Endothelial cell of umbilical vein (primary cell): ENCODE measurements around the gene RGS11. TPM values are rescaled to one million over a fixed set of nuclear protein-coding genes. Genes with fewer than 3 reads are reported as not detected.

ENCODE experiments used
- BruUV-seq: library from RNA; stranded (reverse); fragments of 400-500 nt; replicated peaks from 2 replicates; lab custom pipeline; 2021; lab: Mats Ljungman, UMichigan
- CTCF ChIA-PET: fragments of 300-600, 350-600 bp; sonication (Branson Sonifier 250); formaldehyde crosslinking; loops from one replicate; lab custom pipeline; 2021; ENCODE audit warnings: antibody characterized with exemption, inconsistent platforms; lab: Charles Lee
- POLR2A ChIA-PET: fragments of 300-600, 350-600 bp; sonication (Branson Sonifier 250); formaldehyde crosslinking; loops from one replicate; lab custom pipeline; 2021; ENCODE audit warnings: antibody characterized with exemption, inconsistent platforms; lab: Charles Lee
- DNase-seq: peaks from one replicate; pipeline ENCODE4 v3.0.0-alpha.2; 2011; ENCODE audit warnings: low read depth, low spot score
- FAIRE-seq: peaks from 2 replicates; lab custom pipeline; 2011; peaks lifted over from hg19 to GRCh38; lab: Jason Lieb, UNC
- H2AFZ ChIP-seq: 2 replicates; pipeline ENCODE4 v1.6.0; 2012; ENCODE audit warnings: low read depth, low read length, control low read depth, inconsistent platforms
- H3K27ac ChIP-seq: 2 replicates; pipeline ENCODE4 v1.5.1; 2011; ENCODE audit warnings: low read depth, mild to moderate bottlenecking, control low read depth, low read length, moderate library complexity; ENCODE audit not compliant: insufficient read depth
- H3K27me3 ChIP-seq, 2 experiments: 2 replicates each; pipeline versions ENCODE4 v1.6.0 to v1.6.1; 2011; ENCODE audit warnings: low read length in 2 of 2, mixed read lengths in 1 of 2; ENCODE audit not compliant: control insufficient read depth in 2 of 2, insufficient read depth in 2 of 2
- H3K36me3 ChIP-seq, 2 experiments: 2 replicates in 1 of 2; 3 replicates in 1 of 2; pipeline ENCODE4 v1.5.1; 2011; ENCODE audit warnings: low read length in 2 of 2, mild to moderate bottlenecking in 1 of 2, moderate library complexity in 1 of 2; ENCODE audit not compliant: control insufficient read depth in 2 of 2, insufficient read depth in 2 of 2; ENCODE audit errors: extremely low read depth in 1 of 2
- H3K4me1 ChIP-seq: 3 replicates; pipeline ENCODE4 v1.5.1; 2011; ENCODE audit warnings: mild to moderate bottlenecking, low read length; ENCODE audit not compliant: control insufficient read depth, insufficient read depth; ENCODE audit errors: extremely low read depth
- H3K4me2 ChIP-seq: 2 replicates; pipeline ENCODE4 v1.6.1; 2011; ENCODE audit warnings: low read length, control low read depth, mixed read lengths; ENCODE audit not compliant: insufficient read depth
- H3K4me3 ChIP-seq, 3 experiments: fragments of 200-600 bp in 1 of 3; sonication (generic), shearing (Covaris generic) in 1 of 3; replicated peaks in 1 of 3; 2 replicates each; pipeline ENCODE4 v1.5.1; 2011 to 2016; ENCODE audit warnings: control low read depth in 3 of 3, low read length in 3 of 3, mild to moderate bottlenecking in 2 of 3, inconsistent platforms in 1 of 3, low read depth in 1 of 3, moderate library complexity in 1 of 3; ENCODE audit not compliant: insufficient read depth in 1 of 3
- H3K79me2 ChIP-seq: 2 replicates; pipeline ENCODE4 v1.6.0; 2012; ENCODE audit warnings: low read length, inconsistent platforms; ENCODE audit not compliant: control insufficient read depth, insufficient read depth
- H3K9ac ChIP-seq: replicated peaks from 2 replicates; pipeline ENCODE3; 2011; ENCODE audit warnings: low read length, control low read depth; ENCODE audit not compliant: insufficient read depth; ENCODE audit errors: extremely low read depth
- H3K9me1 ChIP-seq: replicated peaks from 3 replicates; pipeline ENCODE4 v1.6.0; 2011; ENCODE audit warnings: mild to moderate bottlenecking, low read length; ENCODE audit not compliant: control insufficient read depth, insufficient read depth; ENCODE audit errors: extremely low read depth
- H3K9me3 ChIP-seq: replicated peaks from 2 replicates; pipeline ENCODE4 v1.5.1; 2012; ENCODE audit warnings: low read length, inconsistent platforms; ENCODE audit not compliant: control insufficient read depth, insufficient read depth
- H4K20me1 ChIP-seq: replicated peaks from 2 replicates; pipeline ENCODE3; 2011; ENCODE audit warnings: mild to moderate bottlenecking, low read length; ENCODE audit not compliant: control insufficient read depth, insufficient read depth; ENCODE audit errors: extremely low read depth
- CTCF ChIP-seq, 2 donors: IDR thresholded peaks; 1 replicate in 1 of 2; 2 replicates in 1 of 2; pipeline ENCODE4 v1.5.1; 2011; ENCODE audit warnings: low read length in 2 of 2, mild to moderate bottlenecking in 2 of 2, moderate library complexity in 2 of 2, control low read depth in 1 of 2, inconsistent platforms in 1 of 2, low read depth in 1 of 2; ENCODE audit not compliant: insufficient read depth in 1 of 2; ENCODE audit errors: extremely low read depth in 1 of 2
- EZH2 ChIP-seq: IDR thresholded peaks from 2 replicates; pipeline ENCODE4 v1.6.1; 2012; ENCODE audit warnings: borderline replicate concordance, low read depth, mild to moderate bottlenecking, moderate library complexity, low read length, inconsistent platforms; ENCODE audit not compliant: severe bottlenecking
- FOS ChIP-seq: IDR thresholded peaks from 2 replicates; pipeline ENCODE4 v1.6.1; 2011; ENCODE audit warnings: mild to moderate bottlenecking, low read length, moderate library complexity, borderline replicate concordance; ENCODE audit not compliant: insufficient read depth
- GATA2 ChIP-seq: IDR thresholded peaks from 2 replicates; pipeline ENCODE4 v1.7.0; 2011; ENCODE audit warnings: low read depth, mild to moderate bottlenecking, moderate library complexity, mixed read lengths, low read length; ENCODE audit not compliant: insufficient read length, insufficient read depth
- JUN ChIP-seq: IDR thresholded peaks from 2 replicates; pipeline ENCODE4 v1.6.1; 2011; ENCODE audit warnings: borderline replicate concordance, low read depth; ENCODE audit not compliant: insufficient read length, insufficient read depth
- MYC ChIP-seq: IDR thresholded peaks from one replicate; pipeline ENCODE4 v1.6.1; 2011; ENCODE audit warnings: mild to moderate bottlenecking, low read depth, low read length
- POLR2A ChIP-seq: IDR thresholded peaks from 2 replicates; pipeline ENCODE4 v1.6.1; 2012; ENCODE audit warnings: low read depth, mild to moderate bottlenecking, control low read depth, low read length
- POLR2AphosphoS5 ChIP-seq: IDR thresholded peaks from 2 replicates; pipeline ENCODE4 v1.6.1; 2012; ENCODE audit warnings: low read depth, mild to moderate bottlenecking, control low read depth, low read length, moderate library complexity; ENCODE audit not compliant: insufficient read depth
- dilution Hi-C: fragments of 300-500 bp; cut with MboI; formaldehyde crosslinking; loops from one replicate; pipeline ENCODE4 v1.15.0; 2019; ENCODE audit warnings: low sequenced_read_pairs; ENCODE audit not compliant: extremely low pct_ligation_motif_present
- intact Hi-C: fragments of 100-400 bp; cut with micrococcal nuclease; formaldehyde crosslinking; loops from one replicate; pipeline ENCODE4 v1.10.0; 2022
- polyA plus RNA-seq, 4 experiments: library from polyadenylated mRNA; depleted of rRNA in 3 of 4; stranded (reverse) in 3 of 4; unstranded in 1 of 4; fragments of >200 nt; gene quantifications; 2 replicates each; pipeline versions ENCODE4 v1.2.1 to v1.2.3, GENCODE V29; 2011 to 2012; ENCODE audit warnings: missing spikeins in 1 of 4
- total RNA-seq: library from RNA; stranded (reverse); gene quantifications from 2 replicates; pipeline ENCODE4 v1.2.3, GENCODE V29; 2021
- TF ChIP-seq, protein P1 (sequence below): IDR thresholded peaks from 2 replicates; pipeline ENCODE4 v1.6.1; 2011; ENCODE audit not compliant: insufficient read depth, insufficient read length

The RGS11 gene
- total and polyA plus RNA-seq, 2 donors (not counting 3 experiments of a cell fraction or from before 2014, with no cell fraction given), result 3.0 to 4.9 TPM

DNA sequence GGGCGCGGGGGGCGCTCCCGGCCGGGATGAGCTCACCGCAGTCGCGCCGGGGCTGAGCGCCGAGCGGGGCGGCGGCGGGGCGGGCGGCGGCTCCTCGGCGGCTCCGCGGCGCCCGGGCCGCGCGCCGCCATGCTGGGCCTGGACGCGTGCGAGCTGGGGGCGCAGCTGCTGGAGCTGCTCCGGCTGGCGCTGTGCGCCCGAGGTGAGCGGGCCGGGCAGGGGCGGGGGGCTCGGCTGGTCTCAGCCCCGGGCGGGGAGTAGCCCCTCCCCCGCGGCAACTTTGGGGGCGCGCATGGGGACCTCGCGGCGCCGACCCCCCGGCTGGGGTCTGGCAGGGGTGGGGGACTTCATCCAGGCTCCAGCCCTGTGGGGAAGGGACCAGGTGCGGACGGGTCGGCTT is 4.8 kb upstream of the RGS11 start, which contains the start of gene ARHGDIG:
ARHGDIG (plus strand) TSS at position 40 of the 400 bp plus-strand sequence; CDS start at position 130, 90 bp downstream.
- peak within 1 kb of the TSS; percentile 16 for H3K9ac ChIP-seq
- no peaks in the 10 kb centered on the region for H3K36me3 ChIP-seq
- intact Hi-C loops (no loop called here), dilution Hi-C loops (no loop called here)
- H3K27me3 ChIP-seq, result peaks cover 4% of the 10 kb centered on the region in 2 experiments
- no peaks in the 10 kb centered on the region for H4K20me1 ChIP-seq
- no peak for FAIRE-seq
- no peaks in the 10 kb centered on the region for H3K4me1 ChIP-seq
- H3K9me1 ChIP-seq, result no peaks in the 10 kb centered on the region
- BruUV-seq, result no TSS peak
- H2AFZ ChIP-seq, result peak within 1 kb of the TSS; percentile 59
- H3K9me3 ChIP-seq, result no peaks in the 10 kb centered on the region
- H3K79me2 ChIP-seq, result no peaks in the 10 kb centered on the region
- no peak within 1 kb of the TSS for H3K27ac ChIP-seq
- no peak within 1 kb of the TSS for H3K4me2 ChIP-seq
- no peak for DNase-seq
- H3K4me3 ChIP-seq, result peak within 1 kb of the TSS in 1 of 3 experiments; percentile 36
- ChIA-PET CTCF (interaction anchor here (1.0 kb wide), 1 partner anchor 72 kb away, joined by 4 read pairs; the partner anchor contains the start of gene AXIN1), POLR2A (no interaction called here)
- TF ChIP-seq POLR2AphosphoS5 (no peak), FOS (no peak), GATA2 (no peak), CTCF (IDR thresholded peaks at IDR 0.05; ENCODE audit: extremely low read depth in 1 of 2, insufficient read depth in 1 of 2, low read depth in 1 of 2, low read length in 2 of 2) (no peak), POLR2A (no peak), JUN (no peak), EZH2 (no peak), MYC (no peak)
- TF ChIP-seq, protein P1, sequence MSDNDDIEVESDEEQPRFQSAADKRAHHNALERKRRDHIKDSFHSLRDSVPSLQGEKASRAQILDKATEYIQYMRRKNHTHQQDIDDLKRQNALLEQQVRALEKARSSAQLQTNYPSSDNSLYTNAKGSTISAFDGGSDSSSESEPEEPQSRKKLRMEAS, result no peak
